ENCODE data around the gene TNRC18.

TNRC18 gene

DNA sequence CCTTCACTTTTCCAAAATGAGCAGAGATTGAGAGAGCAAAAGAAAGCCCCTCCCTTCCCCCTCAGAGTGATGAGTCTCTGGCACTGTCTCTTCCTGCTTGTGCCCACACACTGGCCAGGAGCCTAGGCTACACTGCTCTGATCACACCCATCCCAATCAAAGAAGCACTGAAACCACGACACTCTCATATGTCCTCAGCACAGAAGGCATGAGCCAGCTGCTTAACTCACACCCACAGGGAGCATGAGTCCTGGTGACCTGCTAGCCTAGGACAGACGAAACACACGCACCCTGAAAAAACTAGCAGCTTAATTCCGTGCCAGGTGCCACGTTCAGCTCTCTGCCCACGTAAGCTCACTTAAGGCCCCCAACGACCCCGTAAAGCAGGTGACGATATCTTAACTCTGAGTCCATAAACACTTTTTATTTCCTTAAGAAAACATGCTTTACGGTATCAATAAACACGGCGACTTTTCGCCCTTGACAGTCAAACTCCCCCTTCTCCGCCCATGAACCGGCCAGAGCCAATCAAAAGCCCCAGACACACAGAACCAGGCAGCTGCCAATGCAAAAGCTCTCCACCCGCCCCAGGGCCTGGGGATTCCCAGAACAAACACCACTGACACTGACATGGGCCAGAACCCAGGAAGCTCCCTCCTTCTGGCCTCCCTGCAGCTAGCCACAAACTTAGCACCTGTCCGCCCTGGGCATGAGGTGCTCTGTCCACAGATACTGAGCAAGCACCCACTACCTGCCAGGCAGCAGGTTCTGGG, 69.0 kb downstream of the TNRC18 start:
- H3K9me3 ChIP-seq (ENCODE audit: severe bottlenecking) = no peaks in the 10 kb centered on the region
- H3K4me1 ChIP-seq (ENCODE audit: insufficient read depth, poor library complexity, severe bottlenecking) = no peaks in the 10 kb centered on the region
- H3K36me3 ChIP-seq (ENCODE audit: low read depth) = peaks cover 86% of the 10 kb centered on the region
- DNase-seq (ENCODE audit: low spot score) = no peak
- no peak for ATAC-seq (ENCODE audit: low read depth)
- H3K27me3 ChIP-seq (ENCODE audit: insufficient read depth, poor library complexity, severe bottlenecking) = no peaks in the 10 kb centered on the region
- TF ChIP-seq, protein P1, sequence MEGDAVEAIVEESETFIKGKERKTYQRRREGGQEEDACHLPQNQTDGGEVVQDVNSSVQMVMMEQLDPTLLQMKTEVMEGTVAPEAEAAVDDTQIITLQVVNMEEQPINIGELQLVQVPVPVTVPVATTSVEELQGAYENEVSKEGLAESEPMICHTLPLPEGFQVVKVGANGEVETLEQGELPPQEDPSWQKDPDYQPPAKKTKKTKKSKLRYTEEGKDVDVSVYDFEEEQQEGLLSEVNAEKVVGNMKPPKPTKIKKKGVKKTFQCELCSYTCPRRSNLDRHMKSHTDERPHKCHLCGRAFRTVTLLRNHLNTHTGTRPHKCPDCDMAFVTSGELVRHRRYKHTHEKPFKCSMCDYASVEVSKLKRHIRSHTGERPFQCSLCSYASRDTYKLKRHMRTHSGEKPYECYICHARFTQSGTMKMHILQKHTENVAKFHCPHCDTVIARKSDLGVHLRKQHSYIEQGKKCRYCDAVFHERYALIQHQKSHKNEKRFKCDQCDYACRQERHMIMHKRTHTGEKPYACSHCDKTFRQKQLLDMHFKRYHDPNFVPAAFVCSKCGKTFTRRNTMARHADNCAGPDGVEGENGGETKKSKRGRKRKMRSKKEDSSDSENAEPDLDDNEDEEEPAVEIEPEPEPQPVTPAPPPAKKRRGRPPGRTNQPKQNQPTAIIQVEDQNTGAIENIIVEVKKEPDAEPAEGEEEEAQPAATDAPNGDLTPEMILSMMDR (IDR thresholded peaks at IDR 0.05; ENCODE audit: poor library complexity, severe bottlenecking) = no peak
- no peak overlapping the region for H3K27ac ChIP-seq (ENCODE audit: poor library complexity, severe bottlenecking)
- no peak overlapping the region for H3K4me3 ChIP-seq (ENCODE audit: severe bottlenecking)

- TF ChIP-seq, protein P1 (IDR thresholded peaks at IDR 0.05; ENCODE audit: poor library complexity, severe bottlenecking) = no peak
- Histone ChIP-seq H3K27ac (ENCODE audit: poor library complexity, severe bottlenecking) (no peak overlapping the region), H3K4me1 (ENCODE audit: insufficient read depth, poor library complexity, severe bottlenecking) (no peaks in the 10 kb centered on the region), H3K4me3 (ENCODE audit: severe bottlenecking) (no peak overlapping the region), H3K36me3 (ENCODE audit: low read depth) (peaks cover 77% of the 10 kb centered on the region), H3K27me3 (ENCODE audit: insufficient read depth, poor library complexity, severe bottlenecking) (no peaks in the 10 kb centered on the region), H3K9me3 (ENCODE audit: severe bottlenecking) (no peaks in the 10 kb centered on the region)
- DNase-seq (ENCODE audit: low spot score) = no peak
- ATAC-seq (ENCODE audit: low read depth) = no peak
Observed at GRCh38 chr7:5352440-5353010, 71.1 kb downstream of the TNRC18 start.

- H3K27me3 ChIP-seq (ENCODE audit: insufficient read depth, poor library complexity, severe bottlenecking) = no peaks in the 10 kb centered on the region
- no peaks in the 10 kb centered on the region for H3K4me1 ChIP-seq (ENCODE audit: insufficient read depth, poor library complexity, severe bottlenecking)
- ATAC-seq (ENCODE audit: low read depth) (no peak), DNase-seq (ENCODE audit: low spot score) (no peak)
- TF ChIP-seq, protein P1 (IDR thresholded peaks at IDR 0.05; ENCODE audit: poor library complexity, severe bottlenecking) = no peak
- H3K27ac ChIP-seq (ENCODE audit: poor library complexity, severe bottlenecking) = no peak overlapping the region
- H3K9me3 ChIP-seq (ENCODE audit: severe bottlenecking) = no peaks in the 10 kb centered on the region
- H3K4me3 ChIP-seq (ENCODE audit: severe bottlenecking) = no peak overlapping the region
- H3K36me3 ChIP-seq (ENCODE audit: low read depth) = peaks cover 71% of the 10 kb centered on the region
Observed at GRCh38 chr7:5351507-5352265, 71.9 kb downstream of the TNRC18 start.

DNA sequence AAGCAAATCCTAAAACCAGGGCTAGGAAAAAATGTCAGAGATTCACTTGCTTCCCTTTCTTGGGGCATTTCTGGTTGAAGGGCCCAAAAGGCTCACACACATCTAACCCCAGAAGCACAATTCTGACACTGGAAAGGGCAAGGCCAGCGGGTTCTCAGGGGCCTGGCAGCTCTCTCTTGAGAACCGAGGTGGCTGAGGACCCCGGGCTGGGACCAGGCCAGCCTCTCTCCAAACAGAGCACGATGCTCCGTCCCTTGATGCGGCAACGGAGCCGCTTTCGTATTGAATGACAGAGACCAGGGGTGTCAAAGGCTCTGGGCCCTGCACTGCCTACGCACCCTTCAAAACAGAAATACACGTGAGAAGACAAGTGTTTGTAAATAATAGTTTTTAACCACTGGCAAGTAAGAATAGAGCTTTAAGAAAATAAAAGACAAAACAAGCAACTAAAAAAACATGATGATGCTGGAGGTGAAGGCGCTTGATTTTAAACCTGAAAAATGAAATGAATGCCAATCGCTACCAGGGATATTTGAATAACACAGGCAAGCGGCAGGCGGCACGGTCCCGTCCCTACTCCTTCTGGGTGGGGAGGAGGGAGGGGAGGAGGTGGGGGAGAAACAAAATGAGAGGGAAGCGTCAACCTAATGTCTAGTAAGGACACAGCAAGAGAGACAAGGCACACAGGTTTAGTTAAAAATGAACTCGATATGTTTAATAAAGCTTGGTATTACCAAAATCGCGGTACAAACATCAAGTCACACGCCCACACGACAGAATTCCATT, 72.8 kb downstream of the TNRC18 start:
- DNase-seq (ENCODE audit: low spot score) = no peak
- no peak for ATAC-seq (ENCODE audit: low read depth)
- H3K4me3 ChIP-seq (ENCODE audit: severe bottlenecking) = no peak overlapping the region
- H3K27ac ChIP-seq (ENCODE audit: poor library complexity, severe bottlenecking) = no peak overlapping the region
- no peaks in the 10 kb centered on the region for H3K27me3 ChIP-seq (ENCODE audit: insufficient read depth, poor library complexity, severe bottlenecking)
- TF ChIP-seq, protein P1 (IDR thresholded peaks at IDR 0.05; ENCODE audit: poor library complexity, severe bottlenecking) = no peak
- peaks cover 71% of the 10 kb centered on the region for H3K36me3 ChIP-seq (ENCODE audit: low read depth)
- H3K4me1 ChIP-seq (ENCODE audit: insufficient read depth, poor library complexity, severe bottlenecking) = no peaks in the 10 kb centered on the region
- no peaks in the 10 kb centered on the region for H3K9me3 ChIP-seq (ENCODE audit: severe bottlenecking)

Measured in RWPE2 (cell line).